Chondrocyte (in vitro differentiated cells): Measurements from ENCODE around the gene LRRK1. TPM values are rescaled to one million over a fixed set of nuclear protein-coding genes. Genes with fewer than 3 reads are reported as not detected.

ENCODE experiments used
- DNase-seq: peaks from one replicate; pipeline ENCODE4 v3.0.0; 2021; ENCODE audit warnings: mixed read lengths, low spot score
- H3K27ac Mint-ChIP-seq: one replicate; pipeline ENCODE4 v1.8.0; 2021; ENCODE audit warnings: mild to moderate bottlenecking, moderate library complexity, mixed read lengths; ENCODE audit not compliant: unreplicated experiment
- H3K27me3 Mint-ChIP-seq: 2 replicates; pipeline ENCODE4 v1.8.0; 2021; ENCODE audit warnings: low read depth, mixed read lengths
- H3K36me3 Mint-ChIP-seq: 2 replicates; pipeline ENCODE4 v1.8.0; 2021; ENCODE audit warnings: low read depth, mixed read lengths
- H3K4me1 Mint-ChIP-seq: 2 replicates; pipeline ENCODE4 v1.8.0; 2021; ENCODE audit warnings: low read depth, mild to moderate bottlenecking, mixed read lengths
- H3K4me3 Mint-ChIP-seq: one replicate; pipeline ENCODE4 v1.8.0; 2021; ENCODE audit warnings: mild to moderate bottlenecking, moderate library complexity, mixed read lengths; ENCODE audit not compliant: unreplicated experiment
- H3K9me3 Mint-ChIP-seq: 2 replicates; pipeline ENCODE4 v1.8.0; 2021; ENCODE audit warnings: low read depth, mixed read lengths
- total RNA-seq: library from RNA; stranded (reverse); gene quantifications from 3 replicates; pipeline ENCODE4 v1.2.1, GENCODE V29; 2021
- TF ChIP-seq, protein P1 (sequence below): fragments of 200-600 bp; sonication (generic); IDR thresholded peaks from 2 replicates; pipeline ENCODE4 v1.5.0; 2021; ENCODE audit warnings: antibody characterized with exemption, mild to moderate bottlenecking, moderate library complexity

LRRK1 gene
- total RNA-seq, 1 donor from 2014 or later, result 10.1 TPM

DNA sequence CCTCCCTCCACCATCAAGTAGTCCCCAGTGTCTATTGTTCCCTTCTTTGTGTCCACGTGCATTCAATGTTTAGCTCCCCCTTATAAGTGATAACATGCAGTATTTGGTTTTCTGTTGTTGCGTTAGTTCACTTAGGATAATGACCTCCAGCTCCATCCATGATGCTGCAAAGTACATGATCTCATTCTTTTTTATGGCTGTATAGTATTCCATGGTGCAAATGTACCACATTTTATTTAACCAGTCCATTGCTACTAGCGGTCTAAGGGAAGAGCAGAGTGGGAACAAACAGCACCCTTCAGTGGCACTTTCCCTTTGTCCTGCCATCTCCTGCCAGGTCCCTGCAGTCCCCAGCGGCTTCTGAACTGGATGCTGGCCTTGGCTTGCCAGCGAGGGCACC lies 69.1 kb downstream of the LRRK1 start:
- Mint-ChIP-seq H3K27me3 (no peaks in the 10 kb centered on the region), H3K4me3 (no peak overlapping the region), H3K9me3 (no peaks in the 10 kb centered on the region), H3K4me1 (no peaks in the 10 kb centered on the region), H3K36me3 (peaks cover 6% of the 10 kb centered on the region), H3K27ac (no peak overlapping the region)
- no peak for DNase-seq
- TF ChIP-seq, protein P1, sequence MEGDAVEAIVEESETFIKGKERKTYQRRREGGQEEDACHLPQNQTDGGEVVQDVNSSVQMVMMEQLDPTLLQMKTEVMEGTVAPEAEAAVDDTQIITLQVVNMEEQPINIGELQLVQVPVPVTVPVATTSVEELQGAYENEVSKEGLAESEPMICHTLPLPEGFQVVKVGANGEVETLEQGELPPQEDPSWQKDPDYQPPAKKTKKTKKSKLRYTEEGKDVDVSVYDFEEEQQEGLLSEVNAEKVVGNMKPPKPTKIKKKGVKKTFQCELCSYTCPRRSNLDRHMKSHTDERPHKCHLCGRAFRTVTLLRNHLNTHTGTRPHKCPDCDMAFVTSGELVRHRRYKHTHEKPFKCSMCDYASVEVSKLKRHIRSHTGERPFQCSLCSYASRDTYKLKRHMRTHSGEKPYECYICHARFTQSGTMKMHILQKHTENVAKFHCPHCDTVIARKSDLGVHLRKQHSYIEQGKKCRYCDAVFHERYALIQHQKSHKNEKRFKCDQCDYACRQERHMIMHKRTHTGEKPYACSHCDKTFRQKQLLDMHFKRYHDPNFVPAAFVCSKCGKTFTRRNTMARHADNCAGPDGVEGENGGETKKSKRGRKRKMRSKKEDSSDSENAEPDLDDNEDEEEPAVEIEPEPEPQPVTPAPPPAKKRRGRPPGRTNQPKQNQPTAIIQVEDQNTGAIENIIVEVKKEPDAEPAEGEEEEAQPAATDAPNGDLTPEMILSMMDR, result no peak

GRCh38 chr15:100988857-100989256 lies 69.7 kb downstream of the LRRK1 start:
- H3K36me3 Mint-ChIP-seq, result peaks cover 7% of the 10 kb centered on the region
- no peak overlapping the region for H3K27ac Mint-ChIP-seq

GRCh38 chr15:100994597-100995446 lies 75.7 kb downstream of the LRRK1 start:
- Mint-ChIP-seq H3K27me3 (no peaks in the 10 kb centered on the region), H3K36me3 (peaks cover 1% of the 10 kb centered on the region), H3K9me3 (no peaks in the 10 kb centered on the region), H3K4me1 (no peaks in the 10 kb centered on the region), H3K27ac (no peak overlapping the region), H3K4me3 (no peak overlapping the region)
- no peak for DNase-seq
- TF ChIP-seq, protein P1, result no peak

More at GRCh38 chr15:100988857-100989256, 69.7 kb downstream of the LRRK1 start:
- no peaks in the 10 kb centered on the region for H3K27me3 Mint-ChIP-seq
- TF ChIP-seq, protein P1, result no peak
- no peak for DNase-seq
- H3K9me3 Mint-ChIP-seq, result no peaks in the 10 kb centered on the region
- H3K4me3 Mint-ChIP-seq, result no peak overlapping the region
- no peaks in the 10 kb centered on the region for H3K4me1 Mint-ChIP-seq

GRCh38 chr15:100995471-100996430 lies 76.6 kb downstream of the LRRK1 start:
- DNase-seq, result no peak
- no peak overlapping the region for H3K4me3 Mint-ChIP-seq
- peaks cover 1% of the 10 kb centered on the region for H3K36me3 Mint-ChIP-seq
- TF ChIP-seq, protein P1, result no peak
- no peaks in the 10 kb centered on the region for H3K4me1 Mint-ChIP-seq
- no peaks in the 10 kb centered on the region for H3K9me3 Mint-ChIP-seq
- H3K27me3 Mint-ChIP-seq, result no peaks in the 10 kb centered on the region
- H3K27ac Mint-ChIP-seq, result no peak overlapping the region

GRCh38 chr15:100997442-100997841 lies 78.3 kb downstream of the LRRK1 start:
- peaks cover 1% of the 10 kb centered on the region for H3K36me3 Mint-ChIP-seq
- no peak for DNase-seq
- TF ChIP-seq, protein P1, result no peak
- no peak overlapping the region for H3K4me3 Mint-ChIP-seq
- no peaks in the 10 kb centered on the region for H3K27me3 Mint-ChIP-seq
- H3K4me1 Mint-ChIP-seq, result no peaks in the 10 kb centered on the region
- no peak overlapping the region for H3K27ac Mint-ChIP-seq
- H3K9me3 Mint-ChIP-seq, result no peaks in the 10 kb centered on the region
